ENCODE data around the gene ATXN2L.
A peak's percentile ranks its signal among the peaks of the same experiment; 100 is the strongest.
"Not testable (repeated sequence)": the region's sequence is repeated elsewhere in the genome, so short reads cannot be mapped to it uniquely, and the experiment has no call there.

ATXN2L gene

GRCh38 chr16:28866454-28866804 is 43.6 kb downstream of the ATXN2L start:
- H3K4me3 ChIP-seq (ENCODE audit: low read depth, low read length) = no peak overlapping the region
- TF ChIP-seq, protein P1, sequence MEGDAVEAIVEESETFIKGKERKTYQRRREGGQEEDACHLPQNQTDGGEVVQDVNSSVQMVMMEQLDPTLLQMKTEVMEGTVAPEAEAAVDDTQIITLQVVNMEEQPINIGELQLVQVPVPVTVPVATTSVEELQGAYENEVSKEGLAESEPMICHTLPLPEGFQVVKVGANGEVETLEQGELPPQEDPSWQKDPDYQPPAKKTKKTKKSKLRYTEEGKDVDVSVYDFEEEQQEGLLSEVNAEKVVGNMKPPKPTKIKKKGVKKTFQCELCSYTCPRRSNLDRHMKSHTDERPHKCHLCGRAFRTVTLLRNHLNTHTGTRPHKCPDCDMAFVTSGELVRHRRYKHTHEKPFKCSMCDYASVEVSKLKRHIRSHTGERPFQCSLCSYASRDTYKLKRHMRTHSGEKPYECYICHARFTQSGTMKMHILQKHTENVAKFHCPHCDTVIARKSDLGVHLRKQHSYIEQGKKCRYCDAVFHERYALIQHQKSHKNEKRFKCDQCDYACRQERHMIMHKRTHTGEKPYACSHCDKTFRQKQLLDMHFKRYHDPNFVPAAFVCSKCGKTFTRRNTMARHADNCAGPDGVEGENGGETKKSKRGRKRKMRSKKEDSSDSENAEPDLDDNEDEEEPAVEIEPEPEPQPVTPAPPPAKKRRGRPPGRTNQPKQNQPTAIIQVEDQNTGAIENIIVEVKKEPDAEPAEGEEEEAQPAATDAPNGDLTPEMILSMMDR (IDR thresholded peaks at IDR 0.05; ENCODE audit: low read depth, low read length) = no peak

GRCh38 chr16:28867241-28867640 is 44.4 kb downstream of the ATXN2L start:
- TF ChIP-seq, protein P1 (IDR thresholded peaks at IDR 0.05; ENCODE audit: low read depth, low read length) = no peak
- no peak overlapping the region for H3K4me3 ChIP-seq (ENCODE audit: low read depth, low read length)

DNA sequence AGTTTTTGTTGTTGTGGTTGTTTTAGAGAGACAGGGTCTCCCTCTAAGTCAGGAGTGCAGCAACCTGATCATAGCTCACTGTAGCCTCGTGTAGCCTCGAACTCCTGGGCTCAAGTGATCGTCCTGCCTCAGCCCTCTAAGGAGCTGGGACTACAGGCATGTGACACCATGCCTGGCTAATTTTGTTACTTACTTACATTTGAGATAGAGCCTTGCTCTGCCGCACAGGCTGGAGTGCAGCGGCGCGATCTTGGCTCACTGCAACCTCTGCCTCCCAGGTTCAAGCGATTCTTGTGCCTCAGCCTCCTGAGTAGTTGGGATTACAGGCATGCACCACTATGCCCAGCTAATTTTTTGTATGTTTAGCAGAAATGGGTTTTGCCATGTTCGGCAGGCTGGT is 44.8 kb downstream of the ATXN2L start:
- H3K4me3 ChIP-seq (ENCODE audit: low read depth, low read length) = not testable (repeated sequence)

DNA sequence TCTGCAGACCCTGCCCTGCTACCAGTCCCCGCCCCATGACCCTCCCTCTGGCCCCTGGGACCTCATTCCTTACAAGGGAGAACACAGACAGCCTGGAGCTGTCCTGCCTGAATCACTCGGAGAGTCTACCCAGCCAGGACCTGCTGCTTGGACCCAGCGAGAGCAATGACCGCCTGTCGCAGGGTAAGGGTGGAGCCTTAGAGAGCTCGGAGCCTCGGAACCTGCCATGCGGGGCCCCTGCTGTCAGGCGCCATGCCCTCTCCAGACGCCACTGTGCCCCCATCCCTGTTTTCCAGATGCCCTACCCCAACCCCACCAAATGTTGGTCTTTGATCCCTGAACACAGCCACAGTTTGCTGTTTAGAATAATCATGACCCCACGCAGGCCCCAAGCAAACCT is 46.4 kb downstream of the ATXN2L start:
- TF ChIP-seq, protein P1 (IDR thresholded peaks at IDR 0.05; ENCODE audit: low read depth, low read length) = no peak
- no peak overlapping the region for H3K4me3 ChIP-seq (ENCODE audit: low read depth, low read length)

DNA sequence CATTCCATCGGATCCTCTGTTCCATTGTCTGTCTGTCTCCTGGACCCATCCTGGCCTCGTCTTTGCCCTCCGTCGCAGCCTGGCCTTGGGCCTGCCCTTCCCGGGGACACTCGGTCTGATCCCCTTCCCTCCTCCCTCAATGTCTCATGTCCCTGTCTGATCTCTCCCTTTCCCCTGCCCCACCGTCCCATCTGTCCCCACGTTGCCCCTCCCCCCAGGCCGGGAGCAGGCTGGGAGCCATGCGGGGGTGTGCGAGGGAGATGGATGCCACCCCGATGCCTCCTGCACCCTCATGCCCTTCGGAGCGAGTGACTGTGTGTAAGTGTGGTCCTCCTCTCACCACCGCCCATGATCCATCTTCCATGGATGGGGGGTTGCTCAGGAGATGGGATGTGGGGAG is 50.2 kb downstream of the ATXN2L start:
- H3K4me3 ChIP-seq (ENCODE audit: low read depth, low read length) = no peak overlapping the region
- TF ChIP-seq, protein P1 (IDR thresholded peaks at IDR 0.05; ENCODE audit: low read depth, low read length) = no peak

- no peak overlapping the region for H3K4me3 ChIP-seq (ENCODE audit: low read depth, low read length)
- TF ChIP-seq, protein P1 (IDR thresholded peaks at IDR 0.05; ENCODE audit: low read depth, low read length) = peak; percentile 57
These were observed 50.9 kb downstream of the ATXN2L start for GRCh38 chr16:28873543-28874201.

GRCh38 chr16:28874406-28874805 is 51.6 kb downstream of the ATXN2L start:
- TF ChIP-seq, protein P1 (IDR thresholded peaks at IDR 0.05; ENCODE audit: low read depth, low read length) = no peak
- H3K4me3 ChIP-seq (ENCODE audit: low read depth, low read length) = no peak overlapping the region
